Right atrium auricular region (tissue), 2 donors: Measurements from ENCODE around the gene UBE2Q2. TPM values are rescaled to one million over a fixed set of nuclear protein-coding genes. Genes with fewer than 3 reads are reported as not detected.

Source experiments
- DNase-seq: peaks from one replicate; pipeline ENCODE4 v3.0.0-alpha.2; 2019; ENCODE audit warnings: low spot score
- H3K27ac ChIP-seq, 2 donors: fragments of 200-600 bp; sonication (generic); 1 replicate in 1 of 2; 2 replicates in 1 of 2; pipeline ENCODE4 v1.5.1; 2016 to 2019
- H3K27me3 ChIP-seq, 2 donors: fragments of 200-600 bp; sonication (generic); one replicate each; pipeline versions ENCODE4 v1.5.1 to v1.6.0; 2017 to 2019
- H3K36me3 ChIP-seq: fragments of 200-600 bp; sonication (generic); one replicate; pipeline ENCODE4 v1.5.1; 2016
- H3K4me1 ChIP-seq, 2 donors: fragments of 200-600 bp; sonication (generic); one replicate each; pipeline versions ENCODE4 v1.5.1 to v1.6.0; 2017 to 2019
- H3K4me3 ChIP-seq, 2 donors: fragments of 200-600 bp; sonication (generic); 1 replicate in 1 of 2; 2 replicates in 1 of 2; pipeline ENCODE4 v1.5.1; 2017 to 2019; ENCODE audit warnings: mild to moderate bottlenecking in 1 of 2, moderate library complexity in 1 of 2
- H3K9me3 ChIP-seq, 2 donors: fragments of 200-600 bp; sonication (generic); one replicate each; pipeline ENCODE4 v1.5.1; 2019
- total RNA-seq, 2 donors: library from RNA; depleted of rRNA; stranded (reverse); fragments of >200 nt; gene quantifications; one replicate each; pipeline ENCODE4 v1.1.0, GENCODE V29; 2016
- TF ChIP-seq, protein P1 (sequence below), 2 donors: fragments of 200-600 bp; sonication (generic); IDR thresholded peaks; one replicate each; pipeline ENCODE4 v1.5.1; 2019; ENCODE audit warnings: antibody characterized with exemption in 2 of 2

Gene UBE2Q2
- total RNA-seq, 2 donors from 2014 or later, result 19.3 to 30.4 TPM

DNA sequence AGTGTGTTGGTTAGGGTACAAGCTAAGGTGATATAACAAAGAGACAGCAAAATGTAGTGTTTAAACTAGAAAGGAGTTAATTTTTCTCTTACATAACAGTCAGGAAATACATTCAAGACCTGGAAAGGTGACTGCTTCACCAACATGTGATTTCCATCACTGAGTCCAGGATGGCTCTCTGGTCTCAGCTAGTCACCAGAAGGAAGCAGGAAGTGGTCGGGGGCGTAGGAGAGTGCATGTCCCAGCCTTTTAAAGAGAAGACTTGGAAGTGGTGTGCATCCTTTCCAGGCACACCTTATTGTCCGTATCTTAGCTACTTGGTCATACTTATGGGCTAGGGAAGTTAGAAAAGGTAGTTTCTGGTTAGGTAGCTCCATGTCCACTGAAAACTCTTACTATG, 11.1 kb upstream of the UBE2Q2 start:
- Histone ChIP-seq H3K4me1 (peaks cover 0 to 6% of the 10 kb centered on the region in 2 donors), H3K27ac (no peak overlapping the region), H3K4me3 (no peak overlapping the region), H3K27me3 (no peaks in the 10 kb centered on the region), H3K9me3 (no peaks in the 10 kb centered on the region), H3K36me3 (no peaks in the 10 kb centered on the region)
- TF ChIP-seq, protein P1, sequence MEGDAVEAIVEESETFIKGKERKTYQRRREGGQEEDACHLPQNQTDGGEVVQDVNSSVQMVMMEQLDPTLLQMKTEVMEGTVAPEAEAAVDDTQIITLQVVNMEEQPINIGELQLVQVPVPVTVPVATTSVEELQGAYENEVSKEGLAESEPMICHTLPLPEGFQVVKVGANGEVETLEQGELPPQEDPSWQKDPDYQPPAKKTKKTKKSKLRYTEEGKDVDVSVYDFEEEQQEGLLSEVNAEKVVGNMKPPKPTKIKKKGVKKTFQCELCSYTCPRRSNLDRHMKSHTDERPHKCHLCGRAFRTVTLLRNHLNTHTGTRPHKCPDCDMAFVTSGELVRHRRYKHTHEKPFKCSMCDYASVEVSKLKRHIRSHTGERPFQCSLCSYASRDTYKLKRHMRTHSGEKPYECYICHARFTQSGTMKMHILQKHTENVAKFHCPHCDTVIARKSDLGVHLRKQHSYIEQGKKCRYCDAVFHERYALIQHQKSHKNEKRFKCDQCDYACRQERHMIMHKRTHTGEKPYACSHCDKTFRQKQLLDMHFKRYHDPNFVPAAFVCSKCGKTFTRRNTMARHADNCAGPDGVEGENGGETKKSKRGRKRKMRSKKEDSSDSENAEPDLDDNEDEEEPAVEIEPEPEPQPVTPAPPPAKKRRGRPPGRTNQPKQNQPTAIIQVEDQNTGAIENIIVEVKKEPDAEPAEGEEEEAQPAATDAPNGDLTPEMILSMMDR (IDR thresholded peaks at IDR 0.05), result no peak
- DNase-seq, result no peak

DNA sequence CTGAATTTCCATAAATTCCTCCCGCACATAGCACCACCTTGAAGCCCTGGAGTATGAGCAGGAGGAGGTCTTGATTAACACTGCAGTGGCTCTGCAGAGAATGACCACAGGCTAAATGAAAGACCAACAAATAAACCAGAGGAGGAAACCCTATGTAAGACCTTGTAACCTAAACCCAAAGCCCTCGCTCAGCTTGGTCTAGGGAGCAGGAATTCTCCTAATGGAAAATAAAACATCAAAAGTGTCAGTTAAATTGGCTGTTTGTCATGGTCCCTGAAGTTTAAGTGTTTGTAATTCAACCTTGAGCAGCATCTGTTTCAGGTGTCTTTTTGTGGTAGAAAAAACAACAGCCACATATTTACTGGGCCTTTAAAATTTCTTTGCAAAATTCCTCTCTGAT, 9.2 kb upstream of the UBE2Q2 start:
- Histone ChIP-seq H3K4me3 (no peak overlapping the region), H3K27ac (no peak overlapping the region), H3K36me3 (no peaks in the 10 kb centered on the region), H3K4me1 (peaks cover 0 to 8% of the 10 kb centered on the region in 2 donors), H3K9me3 (no peaks in the 10 kb centered on the region), H3K27me3 (no peaks in the 10 kb centered on the region)
- TF ChIP-seq, protein P1 (IDR thresholded peaks at IDR 0.05), result no peak
- no peak for DNase-seq

DNA sequence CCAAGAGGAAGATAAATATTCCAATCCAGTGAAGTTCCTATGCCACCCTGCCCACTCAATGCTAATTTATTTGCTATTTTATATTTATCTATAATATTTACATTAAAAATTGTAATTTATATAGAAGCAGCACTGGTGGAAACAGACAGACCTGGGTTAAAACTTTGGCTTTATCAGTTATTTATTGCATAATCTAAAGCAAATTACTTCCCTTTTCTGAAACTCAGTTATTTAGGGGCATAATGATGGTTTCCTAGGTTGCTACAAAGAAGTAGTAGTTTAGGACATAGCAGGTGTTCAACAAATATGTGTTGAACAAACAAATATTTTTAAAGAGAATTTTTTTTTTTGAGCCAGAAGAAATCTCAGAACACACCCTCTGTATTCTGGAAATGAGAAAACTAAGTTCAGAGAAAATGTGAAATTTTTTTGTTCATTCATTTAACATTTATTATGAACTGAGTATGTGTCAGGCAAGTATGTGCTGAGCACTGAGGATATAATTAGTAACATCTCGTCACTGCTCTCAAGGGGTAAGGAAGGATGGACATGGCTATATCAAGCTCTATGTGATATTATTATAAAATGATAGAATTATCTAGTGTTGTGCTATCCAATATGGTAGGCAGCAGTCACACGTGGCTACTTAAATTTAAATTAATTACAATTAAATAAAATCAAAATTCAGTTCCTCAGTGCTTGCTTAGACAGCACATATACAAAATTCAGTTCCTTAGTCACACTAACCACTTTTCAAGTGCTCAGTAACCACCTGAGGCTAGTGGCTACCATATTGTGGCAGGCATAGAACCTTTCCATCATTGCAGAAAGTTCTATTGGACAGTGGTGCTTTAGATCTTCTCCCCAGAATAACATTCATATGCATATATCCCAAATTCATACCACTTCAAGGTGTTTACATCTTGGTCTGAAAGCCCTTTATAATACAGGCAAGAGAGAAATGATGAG, 7.0 kb upstream of the UBE2Q2 start:
- no peak overlapping the region for H3K27ac ChIP-seq
- DNase-seq, result no peak
- H3K36me3 ChIP-seq, result no peaks in the 10 kb centered on the region
- H3K4me3 ChIP-seq, result no peak overlapping the region
- H3K4me1 ChIP-seq, result peaks cover 0 to 17% of the 10 kb centered on the region in 2 donors
- TF ChIP-seq, protein P1 (IDR thresholded peaks at IDR 0.05), result no peak
- no peaks in the 10 kb centered on the region for H3K27me3 ChIP-seq
- no peaks in the 10 kb centered on the region for H3K9me3 ChIP-seq

DNA sequence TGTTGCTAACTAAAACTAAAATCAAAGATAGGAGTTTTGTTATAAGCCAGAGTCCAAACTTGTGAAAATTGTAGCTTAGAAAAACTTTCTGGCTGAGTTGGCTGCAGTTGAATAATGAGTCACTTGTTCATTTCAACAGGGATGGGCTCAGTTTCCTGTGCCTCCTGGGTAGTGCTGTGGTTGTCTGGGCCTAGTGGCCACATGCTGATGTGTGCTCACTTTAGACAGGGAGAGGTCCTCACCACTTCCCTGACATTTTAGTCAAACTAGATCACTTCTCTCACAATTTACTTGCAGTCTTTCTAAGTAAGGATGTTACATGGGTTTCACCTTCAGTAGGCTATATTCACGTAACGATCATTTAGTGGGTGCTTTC, 6.3 kb upstream of the UBE2Q2 start:
- H3K4me3 ChIP-seq, result no peak overlapping the region
- DNase-seq, result peak; percentile 72
- peaks cover 0 to 17% of the 10 kb centered on the region in 2 donors for H3K4me1 ChIP-seq
- TF ChIP-seq, protein P1 (IDR thresholded peaks at IDR 0.05), result no peak
- H3K27me3 ChIP-seq, result no peaks in the 10 kb centered on the region
- H3K36me3 ChIP-seq, result no peaks in the 10 kb centered on the region
- no peaks in the 10 kb centered on the region for H3K9me3 ChIP-seq
- H3K27ac ChIP-seq, result no peak overlapping the region

DNA sequence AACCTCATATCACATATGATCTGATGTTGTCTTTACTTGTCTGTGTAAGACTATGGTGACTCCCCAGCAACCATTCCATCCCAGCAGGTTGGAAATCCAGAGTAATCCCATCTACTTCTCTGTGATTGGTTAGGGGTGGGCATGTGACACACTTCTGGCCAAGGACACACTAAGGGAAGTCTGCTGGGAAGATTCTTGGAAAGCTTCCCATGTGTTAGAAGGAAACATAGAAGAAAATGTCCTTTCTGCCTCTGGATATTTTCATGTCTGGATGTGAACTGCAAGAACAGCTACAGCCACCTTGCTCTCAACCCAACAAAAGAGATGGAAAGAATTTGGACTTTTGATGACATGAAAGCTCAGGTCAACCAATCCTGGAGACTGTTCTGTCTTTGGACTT, 2.6 kb upstream of the UBE2Q2 start:
- H3K27ac ChIP-seq, result peak overlapping the region in 1 of 2 donors; percentile 11
- peak; percentile 65 for DNase-seq
- H3K9me3 ChIP-seq, result no peaks in the 10 kb centered on the region

More for the DNA sequence above, 2.6 kb upstream of the UBE2Q2 start:
- Histone ChIP-seq H3K36me3 (no peaks in the 10 kb centered on the region), H3K4me3 (no peak overlapping the region), H3K4me1 (peaks cover 0 to 39% of the 10 kb centered on the region in 2 donors), H3K27me3 (no peaks in the 10 kb centered on the region)
- TF ChIP-seq, protein P1 (IDR thresholded peaks at IDR 0.05), result no peak
